Parathyroid adenoma (tissue), 2 donors: Measurements from ENCODE around the gene XRCC3.

Experiments used
- H2AFZ ChIP-seq: fragments of 300-600 bp; sonication (generic); one replicate; pipeline ENCODE4 v1.7.0; 2017; ENCODE audit warnings: antibody characterized with exemption, mild to moderate bottlenecking
- H3K27ac ChIP-seq: fragments of 300-600 bp; sonication (generic); one replicate; pipeline ENCODE4 v1.7.0; 2017
- H3K27me3 ChIP-seq: fragments of 300-600 bp; sonication (generic); one replicate; pipeline ENCODE4 v1.7.0; 2017; ENCODE audit warnings: low read length; ENCODE audit not compliant: control insufficient read depth, insufficient read depth
- H3K36me3 ChIP-seq: fragments of 300-600 bp; sonication (generic); one replicate; pipeline ENCODE4 v1.7.0; 2017; ENCODE audit warnings: low read length; ENCODE audit not compliant: control insufficient read depth, insufficient read depth
- H3K4me1 ChIP-seq: fragments of 300-600 bp; sonication (generic); one replicate; pipeline ENCODE4 v1.7.0; 2017; ENCODE audit warnings: control low read depth
- H3K4me2 ChIP-seq: fragments of 300-600 bp; sonication (generic); one replicate; pipeline ENCODE4 v1.7.0; 2017; ENCODE audit warnings: low read length
- H3K4me3 ChIP-seq: fragments of 300-600 bp; sonication (generic); one replicate; pipeline ENCODE4 v1.7.0; 2017; ENCODE audit warnings: low read depth, low read length
- H3K79me2 ChIP-seq: fragments of 300-600 bp; sonication (generic); one replicate; pipeline ENCODE4 v1.7.0; 2017; ENCODE audit warnings: control low read depth
- H3K9ac ChIP-seq: fragments of 300-600 bp; sonication (generic); one replicate; pipeline ENCODE4 v1.7.0; 2017; ENCODE audit warnings: mild to moderate bottlenecking
- H3K9me3 ChIP-seq: fragments of 300-600 bp; sonication (generic); one replicate; pipeline ENCODE4 v1.7.0; 2017; ENCODE audit warnings: low read length; ENCODE audit not compliant: control insufficient read depth
- CTCF ChIP-seq: fragments of 300-600 bp; sonication (generic); IDR thresholded peaks from one replicate; pipeline ENCODE4 v1.7.0; 2017; ENCODE audit warnings: antibody characterized with exemption, mild to moderate bottlenecking
- donor health status: primary hyperparathyroidism.

The XRCC3 gene

GRCh38 chr14:103719751-103720150 lies 4.5 kb upstream of the XRCC3 start:
- Histone ChIP-seq H3K4me2 (no peak overlapping the region), H3K4me3 (no peak overlapping the region), H3K27me3 (no peaks in the 10 kb centered on the region), H3K36me3 (no peaks in the 10 kb centered on the region), H3K79me2 (peaks cover 12% of the 10 kb centered on the region), H3K9me3 (no peaks in the 10 kb centered on the region), H3K4me1 (no peaks in the 10 kb centered on the region), H3K27ac (no peak overlapping the region), H2AFZ (no peak overlapping the region), H3K9ac (no peak overlapping the region)
- TF ChIP-seq CTCF: no peak

GRCh38 chr14:103718572-103718971 lies 3.3 kb upstream of the XRCC3 start:
- Histone ChIP-seq H3K27ac (no peak overlapping the region), H3K36me3 (no peaks in the 10 kb centered on the region), H3K4me3 (no peak overlapping the region), H3K27me3 (no peaks in the 10 kb centered on the region), H3K4me2 (no peak overlapping the region), H3K9me3 (no peaks in the 10 kb centered on the region), H2AFZ (no peak overlapping the region), H3K9ac (no peak overlapping the region), H3K79me2 (peaks cover 12% of the 10 kb centered on the region), H3K4me1 (no peaks in the 10 kb centered on the region)
- no peak for TF ChIP-seq CTCF

GRCh38 chr14:103716899-103717411 lies 1.7 kb upstream of the XRCC3 start:
- H3K9ac ChIP-seq: no peak overlapping the region
- no peak overlapping the region for H2AFZ ChIP-seq
- H3K79me2 ChIP-seq: peaks cover 12% of the 10 kb centered on the region
- no peaks in the 10 kb centered on the region for H3K4me1 ChIP-seq
- no peaks in the 10 kb centered on the region for H3K27me3 ChIP-seq
- no peaks in the 10 kb centered on the region for H3K9me3 ChIP-seq
- H3K4me2 ChIP-seq: peak overlapping the region; percentile 82
- TF ChIP-seq CTCF: no peak
- H3K27ac ChIP-seq: no peak overlapping the region
- H3K4me3 ChIP-seq: peak overlapping the region; percentile 43
- H3K36me3 ChIP-seq: no peaks in the 10 kb centered on the region

- TF ChIP-seq CTCF: no peak
- Histone ChIP-seq H3K27ac (no peak overlapping the region), H3K4me2 (peak overlapping the region; percentile 82), H3K79me2 (peaks cover 12% of the 10 kb centered on the region), H3K4me1 (no peaks in the 10 kb centered on the region), H3K36me3 (no peaks in the 10 kb centered on the region), H3K9me3 (no peaks in the 10 kb centered on the region), H2AFZ (peak overlapping the region; percentile 57), H3K9ac (no peak overlapping the region), H3K4me3 (peak overlapping the region; percentile 43), H3K27me3 (no peaks in the 10 kb centered on the region)
These were observed 995 bp upstream of the XRCC3 start for GRCh38 chr14:103716091-103716801.
